Activated CD4-positive, alpha-beta T cell treated with anti-CD3 and anti-CD28 coated beads, Interleukin-2, amount 10 ng/mL, durations not matched to agents 24 days and 14 days (primary cell): ENCODE data around the gene STAMBP. TPM values are rescaled to one million over a fixed set of nuclear protein-coding genes. Genes with fewer than 3 reads are reported as not detected.

Source experiments
- total RNA-seq: library from RNA; stranded (reverse); gene quantifications from 2 replicates; pipeline ENCODE4 v1.2.3, GENCODE V29; 2022

Gene STAMBP
- total RNA-seq, 1 donor from 2014 or later, result 59.9 TPM

Other genes starting within 250 kb of the STAMBP start
- gene NAT8, start 186.5 kb upstream of the STAMBP start, total RNA-seq, result not detected in 2 replicates
- 37.6 and 38.5 TPM in 2 replicates for gene TPRKB, start 91.6 kb upstream of the STAMBP start, total RNA-seq
- gene DUSP11, start 48.9 kb upstream of the STAMBP start, total RNA-seq, result 38.1 and 39.5 TPM in 2 replicates
- gene C2orf78, start 44.8 kb upstream of the STAMBP start, total RNA-seq, result 0.07 TPM in 1 of 2 replicates, not detected in the other
- not detected in 2 replicates for gene ACTG2, start 64.0 kb downstream of the STAMBP start, total RNA-seq
- gene DGUOK, start 97.9 kb downstream of the STAMBP start, total RNA-seq, result 88.9 and 94.9 TPM in 2 replicates
- 20.7 and 22.0 TPM in 2 replicates for gene TET3, start 155.9 kb downstream of the STAMBP start, total RNA-seq